Mucosa of rectum (tissue), 2 donors: ENCODE results near the gene PMIS2.

ENCODE experiments used
- H3K27ac ChIP-seq, 2 donors: one replicate each; pipeline ENCODE4 v1.7.0; 2013; ENCODE audit warnings: inconsistent platforms in 2 of 2, low read depth in 2 of 2, low read length in 2 of 2
- H3K27me3 ChIP-seq, 2 donors: one replicate each; pipeline ENCODE4 v1.7.0; 2013; ENCODE audit warnings: low read length in 2 of 2; ENCODE audit not compliant: control insufficient read depth in 2 of 2, insufficient read depth in 2 of 2
- H3K36me3 ChIP-seq, 2 donors: one replicate each; pipeline ENCODE4 v1.7.0; 2013; ENCODE audit warnings: low read length in 2 of 2; ENCODE audit not compliant: control insufficient read depth in 2 of 2, insufficient read depth in 2 of 2
- H3K4me1 ChIP-seq, 2 donors: one replicate each; pipeline ENCODE4 v1.7.0; 2013; ENCODE audit warnings: low read length in 2 of 2, mild to moderate bottlenecking in 1 of 2; ENCODE audit not compliant: control insufficient read depth in 2 of 2, insufficient read depth in 2 of 2
- H3K4me3 ChIP-seq, 2 donors: one replicate each; pipeline ENCODE4 v1.7.0; 2013; ENCODE audit warnings: low read length in 2 of 2
- H3K9ac ChIP-seq, 2 donors: one replicate each; pipeline ENCODE4 v1.7.0; 2013; ENCODE audit warnings: low read length in 2 of 2, low read depth in 1 of 2, mild to moderate bottlenecking in 1 of 2
- H3K9me3 ChIP-seq, 2 donors: one replicate each; pipeline ENCODE4 v1.7.0; 2013; ENCODE audit warnings: low read length in 2 of 2; ENCODE audit not compliant: control insufficient read depth in 2 of 2
- donor health status: healthy.
- donor health status: Normal muscosa, but diverticular disease.

The PMIS2 gene

GRCh38 chr19:35628264-35628564, 42.2 kb downstream of the PMIS2 start:
- Histone ChIP-seq H3K36me3 (peaks cover 23 to 24% of the 10 kb centered on the region in 2 donors), H3K27me3 (no peaks in the 10 kb centered on the region), H3K4me3 (peak overlapping the region; percentile 87 to 95), H3K4me1 (peaks cover 10 to 11% of the 10 kb centered on the region in 2 donors), H3K9me3 (no peaks in the 10 kb centered on the region), H3K27ac (peak overlapping the region; percentile 93 to 94), H3K9ac (peak overlapping the region; percentile 87 to 91)

DNA sequence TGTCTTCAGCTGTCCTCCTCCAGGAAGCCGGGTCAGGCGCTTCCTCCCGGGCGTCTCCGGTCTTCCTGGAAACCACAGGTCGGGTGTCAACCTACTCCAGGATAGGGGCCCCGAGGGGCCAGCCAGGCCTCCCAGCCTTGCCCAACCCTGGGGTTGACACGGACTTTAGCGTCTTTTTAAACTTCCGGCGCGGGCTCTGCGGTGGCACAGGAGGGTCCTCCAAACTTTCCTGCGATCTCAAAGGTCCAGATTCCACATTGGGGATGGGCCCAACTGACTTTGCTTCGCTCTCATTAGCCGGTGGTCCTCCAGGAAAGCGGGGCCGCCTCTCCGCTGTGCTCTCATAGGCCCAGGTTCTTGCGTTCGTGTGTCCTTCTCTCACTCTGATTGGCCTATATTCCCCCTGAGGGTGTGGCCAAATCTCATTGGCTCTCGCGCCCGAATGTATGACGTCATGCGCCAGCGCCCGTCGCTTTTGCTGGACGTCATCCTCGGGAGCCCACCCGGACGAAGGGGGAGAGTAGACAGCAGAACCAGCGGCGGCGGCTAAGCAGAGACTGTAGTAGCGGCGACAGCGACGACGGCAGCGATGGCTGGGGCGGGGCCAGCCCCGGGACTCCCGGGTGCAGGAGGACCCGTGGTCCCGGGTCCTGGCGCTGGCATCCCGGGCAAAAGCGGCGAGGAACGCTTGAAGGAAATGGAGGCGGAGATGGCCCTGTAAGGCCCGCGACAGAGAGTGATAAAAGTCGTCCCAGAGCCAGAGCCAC, 42.8 kb downstream of the PMIS2 start, which contains the start of gene RBM42:
Gene RBM42 (plus strand): TSS at position 472 of the 767 bp plus-strand sequence. CDS start 118 bp downstream, at position 590.
- H3K36me3 ChIP-seq: peaks cover 25 to 27% of the 10 kb centered on the region in 2 donors
- H3K27me3 ChIP-seq: no peaks in the 10 kb centered on the region
- peak within 1 kb of the TSS; percentile 87 to 95 for H3K4me3 ChIP-seq
- no peaks in the 10 kb centered on the region for H3K9me3 ChIP-seq
- peaks cover 10 to 11% of the 10 kb centered on the region in 2 donors for H3K4me1 ChIP-seq
- peak within 1 kb of the TSS; percentile 93 to 94 for H3K27ac ChIP-seq
- H3K9ac ChIP-seq: peak within 1 kb of the TSS; percentile 91 to 95

GRCh38 chr19:35629332-35629633, 43.3 kb downstream of the PMIS2 start:
- H3K27ac ChIP-seq: peak overlapping the region; percentile 93 to 94
- H3K9me3 ChIP-seq: no peaks in the 10 kb centered on the region
- peaks cover 31 to 33% of the 10 kb centered on the region in 2 donors for H3K36me3 ChIP-seq
- peak overlapping the region; percentile 91 to 95 for H3K9ac ChIP-seq
- no peaks in the 10 kb centered on the region for H3K27me3 ChIP-seq
- peaks cover 10 to 11% of the 10 kb centered on the region in 2 donors for H3K4me1 ChIP-seq
- peak overlapping the region; percentile 87 to 95 for H3K4me3 ChIP-seq

DNA sequence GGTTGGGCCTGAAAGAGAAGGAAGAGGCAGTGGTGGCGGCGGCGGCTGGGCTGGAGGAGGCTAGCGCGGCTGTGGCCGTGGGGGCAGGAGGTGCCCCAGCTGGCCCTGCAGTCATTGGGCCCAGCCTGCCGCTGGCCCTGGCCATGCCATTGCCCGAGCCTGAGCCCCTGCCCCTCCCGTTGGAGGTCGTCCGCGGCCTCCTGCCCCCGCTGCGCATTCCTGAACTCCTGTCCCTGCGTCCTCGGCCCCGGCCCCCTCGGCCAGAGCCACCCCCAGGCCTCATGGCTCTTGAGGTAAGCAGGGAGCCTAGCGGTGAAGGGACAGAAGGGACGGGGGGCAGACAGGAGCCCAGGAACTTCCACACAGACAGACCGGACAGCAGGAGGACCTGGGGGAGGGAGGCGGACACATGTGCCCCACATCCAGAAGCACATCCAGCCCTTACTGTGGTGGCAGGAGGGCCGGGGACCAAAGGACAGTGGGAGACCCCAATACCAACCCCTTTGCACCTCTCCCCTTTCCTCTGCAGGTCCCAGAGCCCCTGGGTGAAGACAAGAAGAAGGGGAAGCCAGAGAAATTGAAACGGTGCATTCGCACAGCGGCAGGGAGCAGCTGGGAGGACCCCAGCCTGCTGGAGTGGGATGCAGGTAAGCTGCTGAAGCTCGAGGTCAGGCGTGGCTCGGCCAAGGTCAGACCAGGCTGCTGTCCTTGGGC, 47.9 kb downstream of the PMIS2 start:
- Histone ChIP-seq H3K36me3 (peaks cover 56 to 59% of the 10 kb centered on the region in 2 donors), H3K27me3 (no peaks in the 10 kb centered on the region)

DNA sequence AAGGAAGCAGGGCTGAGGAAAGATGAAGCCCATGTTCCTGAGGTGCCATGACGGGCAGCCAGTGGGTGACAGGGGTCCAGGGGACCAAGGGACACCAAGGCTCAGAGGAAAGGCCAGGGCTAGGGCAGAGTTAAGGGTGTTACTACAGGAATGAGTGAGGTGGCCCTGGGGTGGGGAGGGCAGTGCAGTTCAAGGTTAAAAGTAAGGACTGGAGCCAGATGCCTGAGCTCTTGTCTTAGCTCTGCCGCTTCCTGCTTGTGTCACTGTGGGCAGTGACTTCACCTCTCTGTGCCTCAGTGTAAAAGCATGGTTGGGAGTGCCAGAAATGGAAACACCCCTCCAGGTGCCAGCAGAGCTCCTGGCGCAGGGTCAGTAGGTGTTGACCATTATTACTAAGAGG, 50.7 kb downstream of the PMIS2 start:
- Histone ChIP-seq H3K4me3 (no peak overlapping the region), H3K27me3 (no peaks in the 10 kb centered on the region), H3K36me3 (peaks cover 46 to 50% of the 10 kb centered on the region in 2 donors), H3K27ac (no peak overlapping the region), H3K9me3 (no peaks in the 10 kb centered on the region), H3K4me1 (peaks cover 0 to 1% of the 10 kb centered on the region in 2 donors), H3K9ac (no peak overlapping the region)

More for the DNA sequence above, 47.9 kb downstream of the PMIS2 start:
- H3K27ac ChIP-seq: no peak overlapping the region
- H3K9me3 ChIP-seq: no peaks in the 10 kb centered on the region
- no peak overlapping the region for H3K9ac ChIP-seq
- peaks cover 4 to 7% of the 10 kb centered on the region in 2 donors for H3K4me1 ChIP-seq
- H3K4me3 ChIP-seq: no peak overlapping the region
